A549 (cell line): Measurements from ENCODE around the gene SEC62. TPM values are rescaled to one million over a fixed set of nuclear protein-coding genes. Genes with fewer than 3 reads are reported as not detected.
A peak's percentile ranks its signal among the peaks of the same experiment; 100 is the strongest.

ENCODE experiments used
- ATAC-seq, 2 experiments: fragments of 200-7000 bp in 1 of 2; fragments of >200 bp in 1 of 2; cut with Nextera tagmentation in 1 of 2; cut with Tn5 transposase in 1 of 2; 3 replicates each; pipeline versions ENCODE4 v1.8.0 to v1.9.1; 2018 to 2020; ENCODE audit warnings: mild to moderate bottlenecking in 1 of 2, moderate library complexity in 1 of 2
- CTCF ChIA-PET: fragments of 300-600 bp; sonication (Branson Sonifier 250); formaldehyde crosslinking; extraction: SDS; loops from one replicate; lab custom pipeline; 2021; ENCODE audit warnings: antibody characterized with exemption, inconsistent platforms; lab: Yijun Ruan, JAX
- POLR2A ChIA-PET: fragments of 350-600 bp; formaldehyde crosslinking; extraction: SDS; loops from one replicate; lab custom pipeline; 2021; ENCODE audit warnings: antibody characterized with exemption, inconsistent platforms; lab: Yijun Ruan, JAX
- DNase-seq, 2 experiments: peaks; one replicate each; pipeline versions ENCODE4 v3.0.0 to v3.0.0-alpha.2; 2011 to 2016; ENCODE audit warnings: low read depth in 1 of 2, low spot score in 1 of 2
- FAIRE-seq: peaks from 2 replicates; lab custom pipeline; 2011; peaks lifted over from hg19 to GRCh38; lab: Jason Lieb, UNC
- H3K27ac ChIP-seq, 2 experiments: fragments of >200 bp; sonication (Bioruptor Twin); formaldehyde crosslinking; 3 replicates each; pipeline ENCODE4 v1.5.1; 2016 to 2017
- H3K4me1 ChIP-seq: fragments of >200 bp; sonication (Bioruptor Twin); formaldehyde crosslinking; 3 replicates; pipeline ENCODE4 v1.6.1; 2016
- H3K4me2 ChIP-seq: fragments of >200 bp; sonication (Bioruptor Twin); formaldehyde crosslinking; 3 replicates; pipeline ENCODE4 v1.6.1; 2016
- H3K4me3 ChIP-seq: fragments of >200 bp; sonication (Bioruptor Twin); formaldehyde crosslinking; 3 replicates; pipeline ENCODE4 v1.5.1; 2016
- H3K9me3 ChIP-seq: fragments of >200 bp; sonication (Bioruptor Twin); formaldehyde crosslinking; 3 replicates; pipeline ENCODE4 v1.6.1; 2016
- ATOH8 ChIP-seq: fragments of 250-450 bp; sonication (Bioruptor Pico); IDR thresholded peaks from 2 replicates; pipeline ENCODE4 v1.5.0; 2020; ENCODE audit warnings: low read depth, mild to moderate bottlenecking, moderate library complexity
- CBX2 ChIP-seq: fragments of 200-600 bp; sonication (generic); IDR thresholded peaks from 2 replicates; pipeline ENCODE4 v1.6.1; 2016; ENCODE audit warnings: low read depth, mild to moderate bottlenecking, borderline replicate concordance
- CEBPB ChIP-seq, 2 experiments: fragments of >200 bp in 1 of 2; sonication (Bioruptor Twin) in 1 of 2; formaldehyde crosslinking in 1 of 2; IDR thresholded peaks; 2 replicates each; pipeline ENCODE4 v1.6.1; 2012 to 2016
- CHD2 ChIP-seq: fragments of 150-350 bp; IDR thresholded peaks from 2 replicates; pipeline ENCODE4 v1.6.1; 2014; ENCODE audit warnings: low read length; ENCODE audit not compliant: partially characterized antibody
- CTCF ChIP-seq: fragments of >200 bp; sonication (Bioruptor Twin); formaldehyde crosslinking; IDR thresholded peaks from 3 replicates; pipeline ENCODE4 v1.5.1; 2016
- E2F6 ChIP-seq: IDR thresholded peaks from 2 replicates; pipeline ENCODE4 v1.6.1; 2012; ENCODE audit warnings: low read depth, borderline replicate concordance
- EHMT2 ChIP-seq: fragments of 200-600 bp; sonication (generic); IDR thresholded peaks from 2 replicates; pipeline ENCODE4 v1.6.1; 2016; ENCODE audit warnings: antibody characterized with exemption, low read depth, mild to moderate bottlenecking, moderate library complexity
- EP300 ChIP-seq, 2 experiments: fragments of >200 bp; sonication (Bioruptor Twin); formaldehyde crosslinking; IDR thresholded peaks; 2 replicates in 1 of 2; 3 replicates in 1 of 2; pipeline ENCODE4 v1.6.1; 2016 to 2017
- FOSL2 ChIP-seq, 2 experiments: fragments of 450-650 bp in 1 of 2; fragments of >200 bp in 1 of 2; sonication (Bioruptor Twin) in 1 of 2; formaldehyde crosslinking; IDR thresholded peaks; 2 replicates each; pipeline versions ENCODE4 v1.5.0 to v1.6.1; 2016 to 2020; ENCODE audit warnings: mild to moderate bottlenecking in 1 of 2, moderate library complexity in 1 of 2
- FOXS1 ChIP-seq: fragments of 250-450 bp; sonication (Bioruptor Pico); IDR thresholded peaks from 2 replicates; pipeline ENCODE4 v1.5.0; 2020; ENCODE audit warnings: mild to moderate bottlenecking, moderate library complexity
- GATA3 ChIP-seq: IDR thresholded peaks from 2 replicates; pipeline ENCODE4 v1.6.1; 2012; ENCODE audit warnings: borderline replicate concordance
- HES2 ChIP-seq: fragments of >200 bp; sonication (Bioruptor Twin); formaldehyde crosslinking; IDR thresholded peaks from 2 replicates; pipeline ENCODE4 v1.6.1; 2016
- HEYL ChIP-seq: fragments of 250-450 bp; sonication (Bioruptor Pico); IDR thresholded peaks from 2 replicates; pipeline ENCODE4 v1.8.0; 2021; ENCODE audit warnings: mild to moderate bottlenecking, moderate library complexity
- JUN ChIP-seq, 2 experiments: fragments of >200 bp; sonication (Bioruptor Twin); formaldehyde crosslinking; IDR thresholded peaks; 2 replicates in 1 of 2; 3 replicates in 1 of 2; pipeline ENCODE4 v1.6.1; 2016 to 2017
- JUNB ChIP-seq: fragments of >200 bp; sonication (Bioruptor Twin); formaldehyde crosslinking; IDR thresholded peaks from 2 replicates; pipeline ENCODE4 v1.6.1; 2016
- KDM1A ChIP-seq: fragments of 200-600 bp; sonication (generic); IDR thresholded peaks from 2 replicates; pipeline ENCODE4 v1.6.1; 2016; ENCODE audit warnings: low read depth, mild to moderate bottlenecking
- MAZ ChIP-seq: fragments of 150-350 bp; IDR thresholded peaks from 2 replicates; pipeline ENCODE4 v1.6.1; 2014; ENCODE audit warnings: antibody characterized with exemption, low read depth, low read length, borderline replicate concordance
- PBX3 ChIP-seq: IDR thresholded peaks from 2 replicates; pipeline ENCODE4 v1.6.1; 2012
- PHF8 ChIP-seq: fragments of 200-600 bp; sonication (generic); IDR thresholded peaks from 2 replicates; pipeline ENCODE4 v1.6.1; 2016; ENCODE audit warnings: low read depth, mild to moderate bottlenecking, antibody characterized with exemption, moderate library complexity, borderline replicate concordance
- RARB ChIP-seq: fragments of 250-450 bp; sonication (Bioruptor Pico); IDR thresholded peaks from 2 replicates; pipeline ENCODE4 v1.8.0; 2021; ENCODE audit warnings: mild to moderate bottlenecking, moderate library complexity
- REST ChIP-seq: fragments of 200-600 bp; sonication (generic); IDR thresholded peaks from 2 replicates; pipeline ENCODE4 v1.6.1; 2016; ENCODE audit warnings: antibody characterized with exemption, mild to moderate bottlenecking, moderate library complexity
- SREBF2 ChIP-seq: fragments of 450-650 bp; IDR thresholded peaks from 2 replicates; pipeline ENCODE4 v1.6.1; 2014; ENCODE audit warnings: mild to moderate bottlenecking, moderate library complexity
- TFCP2L1 ChIP-seq: fragments of 250-450 bp; sonication (Bioruptor Pico); IDR thresholded peaks from 2 replicates; pipeline ENCODE4 v1.5.0; 2021; ENCODE audit warnings: mild to moderate bottlenecking
- TP53 ChIP-seq: fragments of 250-450 bp; sonication (Bioruptor Pico); IDR thresholded peaks from 2 replicates; pipeline ENCODE4 v1.5.0; 2021; ENCODE audit warnings: mild to moderate bottlenecking, moderate library complexity
- USF2 ChIP-seq: fragments of 450-650 bp; IDR thresholded peaks from 2 replicates; pipeline ENCODE4 v1.6.1; 2014; ENCODE audit warnings: antibody characterized with exemption
- WGBS: methylation state at CpG from one replicate; pipeline ENCODE4 v1.1.6; 2017; ENCODE audit errors: missing lambda C conversion rate; 5-methylcytosine and 5-hydroxymethylcytosine counted together
- polyA plus RNA-seq, 4 experiments: library from polyadenylated mRNA; depleted of rRNA in 3 of 4; stranded (reverse); fragments of >200 nt; fragmentation: RNase III in 1 of 4; extraction: RNeasy Plus Mini Kit Qiagen cat#74134 plus additional on column Dnase treatment in 1 of 4; gene quantifications; 2 replicates in 3 of 4; 3 replicates in 1 of 4; pipeline ENCODE4 v1.2.3, GENCODE V29; 2011 to 2017

SEC62 gene
- polyA plus RNA-seq, 2 of the 4 experiments (the other 2 are of a cell fraction) = 84.5 to 107 TPM

GRCh38 chr3:169998668-169999131, 32.1 kb downstream of the SEC62 start:
- DNase-seq (peak in 1 of 2 experiments; percentile 58), FAIRE-seq (no peak), ATAC-seq (peak; percentile 69 to 82)
- H3K4me3 ChIP-seq = no peak overlapping the region
- no peaks in the 10 kb centered on the region for H3K9me3 ChIP-seq
- ChIA-PET POLR2A (interaction anchor here (1.0 kb wide), 1 partner anchor 31 kb away, joined by 4 read pairs; no protein-coding TSS in a partner anchor), CTCF (interaction anchor here (0.7 kb wide), 1 partner anchor 21 kb away, joined by 3 read pairs; no protein-coding TSS in a partner anchor)
- H3K27ac ChIP-seq = no peak overlapping the region
- H3K4me2 ChIP-seq = no peak overlapping the region
- TF ChIP-seq KDM1A (no peak), HES2 (no peak), EP300 (IDR thresholded peaks at IDR 0.05) (peak in 1 of 2 experiments; percentile 45; a peak in 1 of 5 replicates), TP53 (CRISPR knock-in tag) (no peak), TFCP2L1 (CRISPR knock-in tag) (no peak), E2F6 (no peak), ATOH8 (CRISPR knock-in tag) (no peak), JUNB (no peak), HEYL (CRISPR knock-in tag) (no peak), FOSL2 (IDR thresholded peaks at IDR 0.05) (no peak), FOSL2 (CRISPR knock-in tag; IDR thresholded peaks at IDR 0.05) (peak; percentile 57), CEBPB (IDR thresholded peaks at IDR 0.05) (peak; percentile 73 to 85), MAZ (no peak), SREBF2 (no peak), PHF8 (no peak)
- 0 out of 3 replicates have a peak, but pooled peaks cover 3% of the 10 kb centered on the region for H3K4me1 ChIP-seq
- WGBS = 29% methylated on average over 2 of the region's 2 CpGs

GRCh38 chr3:169999433-169999832, 32.8 kb downstream of the SEC62 start:
- ATAC-seq = no peak
- TF ChIP-seq CHD2 (no peak), TP53 (CRISPR knock-in tag) (no peak), CBX2 (no peak), HEYL (CRISPR knock-in tag) (no peak), USF2 (no peak), HES2 (no peak), FOSL2 (IDR thresholded peaks at IDR 0.05) (no peak), FOSL2 (CRISPR knock-in tag; IDR thresholded peaks at IDR 0.05) (no peak), GATA3 (no peak), EHMT2 (no peak), JUN (IDR thresholded peaks at IDR 0.05) (no peak), TFCP2L1 (CRISPR knock-in tag) (no peak), EP300 (IDR thresholded peaks at IDR 0.05) (no peak), RARB (CRISPR knock-in tag) (no peak), PBX3 (no peak), KDM1A (no peak), REST (no peak), FOXS1 (CRISPR knock-in tag) (no peak), CTCF (no peak)
- Histone ChIP-seq H3K27ac (no peak overlapping the region), H3K4me2 (no peak overlapping the region), H3K4me1 (0 out of 3 replicates have a peak, but pooled peaks cover 3% of the 10 kb centered on the region), H3K4me3 (no peak overlapping the region), H3K9me3 (no peaks in the 10 kb centered on the region)
- no peak for DNase-seq
- 94% methylated on average over 1 of the region's 1 CpG for WGBS
- CTCF ChIA-PET = no interaction called here
- POLR2A ChIA-PET = no interaction called here
- FAIRE-seq = no peak
